OCI-LY1 (cell line): ENCODE measurements around the gene ZNF546.
A peak's percentile ranks its signal among the peaks of the same experiment; 100 is the strongest.

Source experiments
- H2AFZ ChIP-seq: fragments of 200-600 bp; sonication (generic), shearing (Covaris generic); 2 replicates; pipeline ENCODE4 v1.6.0; 2014; ENCODE audit warnings: antibody characterized with exemption, mild to moderate bottlenecking, low read length
- H3F3A ChIP-seq: fragments of 200-600 bp; sonication (generic), shearing (Covaris generic); 2 replicates; pipeline ENCODE4 v1.6.0; 2014; ENCODE audit warnings: mild to moderate bottlenecking, antibody characterized with exemption, low read length, moderate library complexity; ENCODE audit not compliant: insufficient read depth
- H3K27ac ChIP-seq: fragments of 200-600 bp; sonication (generic); 2 replicates; pipeline ENCODE4 v1.5.1; 2014; ENCODE audit warnings: low read length, mixed run types, mild to moderate bottlenecking, low read depth; ENCODE audit not compliant: poor library complexity, severe bottlenecking
- H3K27me3 ChIP-seq: fragments of 200-600 bp; sonication (generic); 2 replicates; pipeline ENCODE4 v1.6.0; 2014; ENCODE audit warnings: antibody characterized with exemption, mild to moderate bottlenecking, low read length, moderate library complexity; ENCODE audit not compliant: insufficient read depth
- H3K36me3 ChIP-seq: fragments of 200-600 bp; sonication (generic); 2 replicates; pipeline ENCODE4 v1.6.1; 2014; ENCODE audit warnings: mild to moderate bottlenecking, antibody characterized with exemption, low read length, moderate library complexity, mixed read lengths; ENCODE audit not compliant: insufficient read depth
- H3K4me1 ChIP-seq: fragments of 200-600 bp; sonication (generic); 2 replicates; pipeline ENCODE4 v1.5.1; 2014; ENCODE audit warnings: mild to moderate bottlenecking, low read length, moderate library complexity; ENCODE audit not compliant: insufficient read depth, severe bottlenecking
- H3K4me2 ChIP-seq: fragments of 200-600 bp; sonication (generic), shearing (Covaris generic); 2 replicates; pipeline ENCODE4 v1.6.1; 2014; ENCODE audit warnings: low read length
- H3K4me3 ChIP-seq: fragments of 200-600 bp; sonication (generic); 2 replicates; pipeline ENCODE4 v1.5.1; 2014; ENCODE audit warnings: low read length, low read depth, mild to moderate bottlenecking, mixed read lengths; ENCODE audit not compliant: poor library complexity, severe bottlenecking
- H3K79me2 ChIP-seq: fragments of 200-600 bp; shearing (Covaris generic); 2 replicates; pipeline ENCODE4 v1.6.1; 2016; ENCODE audit warnings: mixed run types, low read length, mixed read lengths; ENCODE audit not compliant: insufficient read depth
- H3K9ac ChIP-seq: fragments of 200-600 bp; sonication (generic), shearing (Covaris generic); 2 replicates; pipeline ENCODE4 v1.6.1; 2014; ENCODE audit warnings: mild to moderate bottlenecking, low read length, mixed read lengths
- H3K9me2 ChIP-seq: fragments of 200-600 bp; sonication (generic), shearing (Covaris generic); 2 replicates; pipeline ENCODE4 v1.6.1; 2014; ENCODE audit warnings: low read depth, mild to moderate bottlenecking, low read length, mixed read lengths
- H3K9me3 ChIP-seq: fragments of 200-600 bp; shearing (Covaris generic); 2 replicates; pipeline ENCODE4 v1.6.1; 2014; ENCODE audit warnings: low read length, mixed read lengths
- H4K20me1 ChIP-seq: fragments of 200-600 bp; sonication (generic), shearing (Covaris generic); 2 replicates; pipeline ENCODE4 v1.6.0; 2016; ENCODE audit warnings: mild to moderate bottlenecking, low read length; ENCODE audit not compliant: insufficient read depth
- CTCF ChIP-seq: fragments of 200-600 bp; sonication (generic), shearing (Covaris generic); IDR thresholded peaks from 2 replicates; pipeline ENCODE4 v1.5.1; 2017; ENCODE audit warnings: mild to moderate bottlenecking, antibody characterized with exemption, low read length, moderate library complexity, mixed read lengths
- EZH2 ChIP-seq: fragments of 200-600 bp; sonication (generic), shearing (Covaris generic); IDR thresholded peaks from 2 replicates; pipeline ENCODE4 v1.8.0; 2017; ENCODE audit warnings: borderline replicate concordance, mixed run types, mild to moderate bottlenecking, antibody characterized with exemption, low read length, moderate library complexity, mixed read lengths

The ZNF546 gene

GRCh38 chr19:40053491-40053890, 56.6 kb downstream of the ZNF546 start:
- Histone ChIP-seq H3K4me2 (no peak overlapping the region), H3K9me2 (no peaks in the 10 kb centered on the region), H3F3A (no peaks in the 10 kb centered on the region), H3K4me1 (peaks cover 19% of the 10 kb centered on the region), H3K27me3 (no peaks in the 10 kb centered on the region), H4K20me1 (no peaks in the 10 kb centered on the region), H3K4me3 (no peak overlapping the region), H3K27ac (no peak overlapping the region), H2AFZ (no peak overlapping the region), H3K9me3 (peaks cover 15% of the 10 kb centered on the region), H3K79me2 (peaks cover 8% of the 10 kb centered on the region), H3K36me3 (peaks cover 34% of the 10 kb centered on the region), H3K9ac (no peak overlapping the region)
- no peak for TF ChIP-seq CTCF
- TF ChIP-seq EZH2, result no peak

- Histone ChIP-seq H3K4me1 (peaks cover 19% of the 10 kb centered on the region), H3K9me3 (peaks cover 23% of the 10 kb centered on the region), H3F3A (no peaks in the 10 kb centered on the region), H3K79me2 (peaks cover 8% of the 10 kb centered on the region), H3K9ac (no peak overlapping the region; the same call in 1 of the 2 replicates), H4K20me1 (no peaks in the 10 kb centered on the region), H3K36me3 (peaks cover 22% of the 10 kb centered on the region), H2AFZ (no peak overlapping the region), H3K4me3 (peak overlapping the region; percentile 87), H3K4me2 (peak overlapping the region; percentile 79), H3K9me2 (no peaks in the 10 kb centered on the region), H3K27ac (no peak overlapping the region), H3K27me3 (no peaks in the 10 kb centered on the region)
- TF ChIP-seq EZH2 (no peak), CTCF (no peak)
Observed at GRCh38 chr19:40054632-40055031, 57.8 kb downstream of the ZNF546 start.

- peaks cover 18% of the 10 kb centered on the region for H3K36me3 ChIP-seq
- H3K9me2 ChIP-seq, result no peaks in the 10 kb centered on the region
- H3K4me1 ChIP-seq, result peaks cover 19% of the 10 kb centered on the region
- H3K27ac ChIP-seq, result no peak overlapping the region
- H3F3A ChIP-seq, result no peaks in the 10 kb centered on the region
- H3K27me3 ChIP-seq, result no peaks in the 10 kb centered on the region
- no peak for TF ChIP-seq CTCF
- no peak for TF ChIP-seq EZH2
- H2AFZ ChIP-seq, result no peak overlapping the region
- peaks cover 8% of the 10 kb centered on the region for H3K79me2 ChIP-seq
- peaks cover 27% of the 10 kb centered on the region for H3K9me3 ChIP-seq
- peak overlapping the region; percentile 79 for H3K4me2 ChIP-seq
- H4K20me1 ChIP-seq, result no peaks in the 10 kb centered on the region
- peak overlapping the region; percentile 80 for H3K9ac ChIP-seq
- H3K4me3 ChIP-seq, result peak overlapping the region; percentile 87
Observed at GRCh38 chr19:40055049-40055448, 58.2 kb downstream of the ZNF546 start.
